A549 (cell line): ENCODE results near the gene ZNF793. TPM values are rescaled to one million over a fixed set of nuclear protein-coding genes. Genes with fewer than 3 reads are reported as not detected.

Experiments
- ATAC-seq, 2 experiments: fragments of 200-7000 bp in 1 of 2; fragments of >200 bp in 1 of 2; cut with Nextera tagmentation in 1 of 2; cut with Tn5 transposase in 1 of 2; 3 replicates each; pipeline versions ENCODE4 v1.8.0 to v1.9.1; 2018 to 2020; ENCODE audit warnings: mild to moderate bottlenecking in 1 of 2, moderate library complexity in 1 of 2
- CTCF ChIA-PET: fragments of 300-600 bp; sonication (Branson Sonifier 250); formaldehyde crosslinking; extraction: SDS; loops from one replicate; lab custom pipeline; 2021; ENCODE audit warnings: antibody characterized with exemption, inconsistent platforms; lab: Yijun Ruan, JAX
- POLR2A ChIA-PET: fragments of 350-600 bp; formaldehyde crosslinking; extraction: SDS; loops from one replicate; lab custom pipeline; 2021; ENCODE audit warnings: antibody characterized with exemption, inconsistent platforms; lab: Yijun Ruan, JAX
- DNase-seq, 2 experiments: peaks; one replicate each; pipeline versions ENCODE4 v3.0.0 to v3.0.0-alpha.2; 2011 to 2016; ENCODE audit warnings: low read depth in 1 of 2, low spot score in 1 of 2
- FAIRE-seq: peaks from 2 replicates; lab custom pipeline; 2011; peaks lifted over from hg19 to GRCh38; lab: Jason Lieb, UNC
- H3K27ac ChIP-seq, 2 experiments: fragments of >200 bp; sonication (Bioruptor Twin); formaldehyde crosslinking; 3 replicates each; pipeline ENCODE4 v1.5.1; 2016 to 2017
- H3K4me1 ChIP-seq: fragments of >200 bp; sonication (Bioruptor Twin); formaldehyde crosslinking; 3 replicates; pipeline ENCODE4 v1.6.1; 2016
- H3K4me2 ChIP-seq: fragments of >200 bp; sonication (Bioruptor Twin); formaldehyde crosslinking; 3 replicates; pipeline ENCODE4 v1.6.1; 2016
- H3K4me3 ChIP-seq: fragments of >200 bp; sonication (Bioruptor Twin); formaldehyde crosslinking; 3 replicates; pipeline ENCODE4 v1.5.1; 2016
- H3K9me3 ChIP-seq: fragments of >200 bp; sonication (Bioruptor Twin); formaldehyde crosslinking; 3 replicates; pipeline ENCODE4 v1.6.1; 2016
- ATOH8 ChIP-seq: fragments of 250-450 bp; sonication (Bioruptor Pico); IDR thresholded peaks from 2 replicates; pipeline ENCODE4 v1.5.0; 2020; ENCODE audit warnings: low read depth, mild to moderate bottlenecking, moderate library complexity
- CBX2 ChIP-seq: fragments of 200-600 bp; sonication (generic); IDR thresholded peaks from 2 replicates; pipeline ENCODE4 v1.6.1; 2016; ENCODE audit warnings: low read depth, mild to moderate bottlenecking, borderline replicate concordance
- CBX8 ChIP-seq: fragments of 200-600 bp; sonication (generic); IDR thresholded peaks from 2 replicates; pipeline ENCODE4 v1.6.1; 2016
- CEBPB ChIP-seq, 2 experiments: fragments of >200 bp in 1 of 2; sonication (Bioruptor Twin) in 1 of 2; formaldehyde crosslinking in 1 of 2; IDR thresholded peaks; 2 replicates each; pipeline ENCODE4 v1.6.1; 2012 to 2016
- CHD2 ChIP-seq: fragments of 150-350 bp; IDR thresholded peaks from 2 replicates; pipeline ENCODE4 v1.6.1; 2014; ENCODE audit warnings: low read length; ENCODE audit not compliant: partially characterized antibody
- EHMT2 ChIP-seq: fragments of 200-600 bp; sonication (generic); IDR thresholded peaks from 2 replicates; pipeline ENCODE4 v1.6.1; 2016; ENCODE audit warnings: antibody characterized with exemption, low read depth, mild to moderate bottlenecking, moderate library complexity
- FOSL2 ChIP-seq, 2 experiments: fragments of 450-650 bp in 1 of 2; fragments of >200 bp in 1 of 2; sonication (Bioruptor Twin) in 1 of 2; formaldehyde crosslinking; IDR thresholded peaks; 2 replicates each; pipeline versions ENCODE4 v1.5.0 to v1.6.1; 2016 to 2020; ENCODE audit warnings: mild to moderate bottlenecking in 1 of 2, moderate library complexity in 1 of 2
- FOXS1 ChIP-seq: fragments of 250-450 bp; sonication (Bioruptor Pico); IDR thresholded peaks from 2 replicates; pipeline ENCODE4 v1.5.0; 2020; ENCODE audit warnings: mild to moderate bottlenecking, moderate library complexity
- GATA3 ChIP-seq: IDR thresholded peaks from 2 replicates; pipeline ENCODE4 v1.6.1; 2012; ENCODE audit warnings: borderline replicate concordance
- HEYL ChIP-seq: fragments of 250-450 bp; sonication (Bioruptor Pico); IDR thresholded peaks from 2 replicates; pipeline ENCODE4 v1.8.0; 2021; ENCODE audit warnings: mild to moderate bottlenecking, moderate library complexity
- HOXB5 ChIP-seq: fragments of 250-450 bp; sonication (Bioruptor Pico); IDR thresholded peaks from 2 replicates; pipeline ENCODE4 v1.5.0; 2020; ENCODE audit warnings: mild to moderate bottlenecking, moderate library complexity
- MAZ ChIP-seq: fragments of 150-350 bp; IDR thresholded peaks from 2 replicates; pipeline ENCODE4 v1.6.1; 2014; ENCODE audit warnings: antibody characterized with exemption, low read depth, low read length, borderline replicate concordance
- RCOR1 ChIP-seq: fragments of 150-350 bp; IDR thresholded peaks from 2 replicates; pipeline ENCODE4 v1.6.1; 2014; ENCODE audit warnings: antibody characterized with exemption, low read length, low read depth
- USF2 ChIP-seq: fragments of 450-650 bp; IDR thresholded peaks from 2 replicates; pipeline ENCODE4 v1.6.1; 2014; ENCODE audit warnings: antibody characterized with exemption
- WGBS: methylation state at CpG from one replicate; pipeline ENCODE4 v1.1.6; 2017; ENCODE audit errors: missing lambda C conversion rate; 5-methylcytosine and 5-hydroxymethylcytosine counted together
- polyA plus RNA-seq, 4 experiments: library from polyadenylated mRNA; depleted of rRNA in 3 of 4; stranded (reverse); fragments of >200 nt; fragmentation: RNase III in 1 of 4; extraction: RNeasy Plus Mini Kit Qiagen cat#74134 plus additional on column Dnase treatment in 1 of 4; gene quantifications; 2 replicates in 3 of 4; 3 replicates in 1 of 4; pipeline ENCODE4 v1.2.3, GENCODE V29; 2011 to 2017
- TF ChIP-seq, protein P1 (sequence below): IDR thresholded peaks from 2 replicates; pipeline ENCODE4 v1.6.1; 2012
- TF ChIP-seq, protein P2 (sequence below): fragments of 250-450 bp; sonication (Bioruptor Pico); IDR thresholded peaks from 2 replicates; pipeline ENCODE4 v1.5.0; 2021; ENCODE audit warnings: mild to moderate bottlenecking, moderate library complexity, borderline replicate concordance

The ZNF793 gene
- polyA plus RNA-seq, 2 of the 4 experiments (the other 2 are of a cell fraction) = 0.12 to 0.17 TPM

DNA sequence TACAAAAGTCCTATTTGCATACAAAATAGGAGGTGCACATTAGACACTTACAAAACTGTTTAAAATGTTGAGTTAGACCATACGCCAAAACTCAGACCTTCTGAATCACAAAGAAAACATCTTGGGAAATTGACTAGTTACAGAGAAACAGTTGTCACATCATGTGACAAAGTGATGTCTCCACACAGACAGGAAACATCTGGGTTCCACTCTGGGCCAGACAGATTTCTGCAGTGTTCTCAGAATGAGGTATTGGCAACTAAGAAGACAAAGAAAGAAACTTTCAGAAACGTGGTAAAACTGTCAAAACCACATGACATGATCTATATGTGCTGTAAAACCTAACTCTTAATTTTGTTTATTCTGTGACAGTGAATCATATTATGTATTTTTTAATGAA, 6.7 kb downstream of the ZNF793 start:
- FAIRE-seq = peak; percentile 99
- no peak for TF ChIP-seq CHD2
- no peak for TF ChIP-seq CBX8
- no peak for TF ChIP-seq CEBPB (IDR thresholded peaks at IDR 0.05)
- no peak for TF ChIP-seq HEYL (CRISPR knock-in tag)
- no peak for TF ChIP-seq ATOH8
- TF ChIP-seq CBX2 = no peak
- no peak for TF ChIP-seq MAZ
- no peak for TF ChIP-seq RCOR1
- TF ChIP-seq, protein P1, sequence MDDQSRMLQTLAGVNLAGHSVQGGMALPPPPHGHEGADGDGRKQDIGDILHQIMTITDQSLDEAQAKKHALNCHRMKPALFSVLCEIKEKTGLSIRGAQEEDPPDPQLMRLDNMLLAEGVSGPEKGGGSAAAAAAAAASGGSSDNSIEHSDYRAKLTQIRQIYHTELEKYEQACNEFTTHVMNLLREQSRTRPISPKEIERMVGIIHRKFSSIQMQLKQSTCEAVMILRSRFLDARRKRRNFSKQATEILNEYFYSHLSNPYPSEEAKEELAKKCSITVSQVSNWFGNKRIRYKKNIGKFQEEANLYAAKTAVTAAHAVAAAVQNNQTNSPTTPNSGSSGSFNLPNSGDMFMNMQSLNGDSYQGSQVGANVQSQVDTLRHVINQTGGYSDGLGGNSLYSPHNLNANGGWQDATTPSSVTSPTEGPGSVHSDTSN = no peak
- no peak for TF ChIP-seq FOXS1 (CRISPR knock-in tag)
- TF ChIP-seq EHMT2 = no peak
- no peak for TF ChIP-seq HOXB5 (CRISPR knock-in tag)
- Histone ChIP-seq H3K9me3 (peaks cover 84% of the 10 kb centered on the region), H3K27ac (no peak overlapping the region), H3K4me2 (no peak overlapping the region), H3K4me3 (no peak overlapping the region), H3K4me1 (no peaks in the 10 kb centered on the region)
- WGBS = 31% methylated on average over 2 of the region's 2 CpGs
- CTCF ChIA-PET = no interaction called here
- no peak for ATAC-seq
- POLR2A ChIA-PET = no interaction called here
- no peak for DNase-seq

DNA sequence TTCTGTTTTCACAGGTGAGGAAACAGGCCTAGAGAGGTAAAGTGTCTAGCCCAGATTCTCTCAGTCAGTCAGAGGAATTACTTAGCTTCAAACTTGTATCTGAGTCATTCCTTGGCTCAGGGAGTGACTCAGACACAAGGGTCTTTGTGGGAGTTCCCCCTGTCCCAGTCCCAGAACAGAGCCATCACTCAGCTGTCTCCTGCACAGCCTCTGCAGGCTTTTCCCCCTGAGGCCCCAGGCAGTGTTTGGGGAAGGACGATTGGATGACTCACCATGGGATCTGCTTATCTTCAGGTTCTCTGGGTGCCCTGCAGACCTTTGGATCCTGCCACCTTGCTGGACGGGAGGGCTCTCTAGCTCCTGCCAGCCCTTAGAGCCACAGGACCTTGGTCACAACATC, 13.2 kb downstream of the ZNF793 start:
- Histone ChIP-seq H3K4me2 (no peak overlapping the region), H3K9me3 (peaks cover 76% of the 10 kb centered on the region), H3K4me3 (no peak overlapping the region), H3K27ac (no peak overlapping the region), H3K4me1 (no peaks in the 10 kb centered on the region)
- no peak; a peak in 1 of 6 replicates for ATAC-seq
- DNase-seq = no peak
- FAIRE-seq = no peak
- POLR2A ChIA-PET = no interaction called here
- CTCF ChIA-PET = interaction anchor here (0.8 kb wide), 1 partner anchor 10 kb away, joined by 3 read pairs; no protein-coding TSS in a partner anchor
- WGBS = 0% methylated on average over 2 of the region's 2 CpGs
- TF ChIP-seq USF2 = no peak
- no peak for TF ChIP-seq GATA3
- TF ChIP-seq FOSL2 (IDR thresholded peaks at IDR 0.05) = no peak
- TF ChIP-seq FOSL2 (CRISPR knock-in tag; IDR thresholded peaks at IDR 0.05) = peak; percentile 30; the same call in 1 of the 2 replicates
- TF ChIP-seq, protein P2, sequence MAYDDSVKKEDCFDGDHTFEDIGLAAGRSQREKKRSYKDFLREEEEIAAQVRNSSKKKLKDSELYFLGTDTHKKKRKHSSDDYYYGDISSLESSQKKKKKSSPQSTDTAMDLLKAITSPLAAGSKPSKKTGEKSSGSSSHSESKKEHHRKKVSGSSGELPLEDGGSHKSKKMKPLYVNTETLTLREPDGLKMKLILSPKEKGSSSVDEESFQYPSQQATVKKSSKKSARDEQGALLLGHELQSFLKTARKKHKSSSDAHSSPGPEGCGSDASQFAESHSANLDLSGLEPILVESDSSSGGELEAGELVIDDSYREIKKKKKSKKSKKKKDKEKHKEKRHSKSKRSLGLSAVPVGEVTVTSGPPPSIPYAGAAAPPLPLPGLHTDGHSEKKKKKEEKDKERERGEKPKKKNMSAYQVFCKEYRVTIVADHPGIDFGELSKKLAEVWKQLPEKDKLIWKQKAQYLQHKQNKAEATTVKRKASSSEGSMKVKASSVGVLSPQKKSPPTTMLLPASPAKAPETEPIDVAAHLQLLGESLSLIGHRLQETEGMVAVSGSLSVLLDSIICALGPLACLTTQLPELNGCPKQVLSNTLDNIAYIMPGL = no peak

GRCh38 chr19:37537391-37537947, 30.7 kb downstream of the ZNF793 start:
- Histone ChIP-seq H3K9me3 (peaks cover 89% of the 10 kb centered on the region), H3K27ac (no peak overlapping the region), H3K4me3 (no peak overlapping the region), H3K4me1 (no peaks in the 10 kb centered on the region), H3K4me2 (no peak overlapping the region)
- WGBS = 43% methylated on average over 7 of the region's 7 CpGs
- peak; percentile 14; the same call in 1 of the 2 replicates for TF ChIP-seq GATA3
- TF ChIP-seq, protein P2 = no peak
- ATAC-seq (no peak), FAIRE-seq (no peak), DNase-seq (no peak)
- POLR2A ChIA-PET = no interaction called here
- CTCF ChIA-PET = no interaction called here
